DMS79 treated with DMSO at 0.1 percent for 48 hours (cell line): ENCODE results near the gene ZMIZ1.

Experiments
- DNase-seq: peaks from one replicate; lab custom pipeline; 2025; lab: John Stamatoyannopoulos, UW

ZMIZ1 gene

DNA sequence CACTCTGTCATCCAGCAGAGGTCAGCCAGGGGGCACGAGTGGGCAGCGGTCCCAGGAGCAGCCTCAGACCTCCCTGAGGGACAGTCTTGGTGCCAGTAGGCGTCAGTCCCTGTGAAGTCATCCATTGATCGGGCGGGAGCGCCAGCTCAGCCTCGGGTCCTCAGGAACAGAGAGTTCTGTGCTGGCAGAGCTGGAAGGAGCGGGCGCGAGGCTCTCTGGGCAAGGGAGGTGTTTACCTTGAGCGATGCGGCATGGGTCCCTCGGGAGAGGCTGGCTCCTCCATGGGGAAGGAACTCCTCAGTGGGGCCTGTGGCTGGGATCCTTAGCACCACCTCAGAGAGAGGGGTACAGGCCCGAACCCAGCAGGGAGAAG, 177.4 kb downstream of the ZMIZ1 start:
- DNase-seq: no peak

DNA sequence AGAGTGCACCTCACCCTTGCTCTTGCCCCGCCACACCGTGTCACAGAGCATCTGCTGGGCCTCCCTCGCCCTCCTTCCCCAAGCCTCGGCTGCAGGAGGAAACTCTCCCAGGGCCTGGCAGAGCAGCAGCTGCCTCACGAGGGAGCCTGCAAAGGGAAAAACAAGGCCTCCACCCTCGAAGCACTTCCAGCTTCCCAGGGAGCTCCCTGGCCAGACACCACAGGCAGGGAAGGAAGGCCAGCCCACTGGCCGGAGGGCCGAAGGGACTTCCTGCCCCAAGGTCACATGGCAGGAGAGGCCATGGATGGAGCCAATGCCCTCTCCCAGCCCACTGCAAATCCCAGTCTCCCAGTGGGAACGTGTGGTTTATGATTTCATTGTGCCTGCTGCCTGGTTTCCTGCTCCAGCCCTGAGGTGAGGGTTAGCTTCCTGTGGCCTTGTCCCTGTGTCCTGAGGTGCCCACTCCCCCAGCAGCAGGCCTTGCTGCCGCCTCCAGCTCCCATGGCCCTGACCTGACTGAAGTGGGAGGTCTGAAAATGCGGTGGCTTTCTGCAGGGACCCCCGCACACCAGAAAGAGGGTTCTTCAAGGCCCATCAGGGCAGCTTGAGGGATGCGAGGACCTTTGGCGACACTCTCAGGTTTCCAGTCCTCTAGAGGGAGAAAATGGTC, 178.0 kb downstream of the ZMIZ1 start:
- no peak for DNase-seq

DNA sequence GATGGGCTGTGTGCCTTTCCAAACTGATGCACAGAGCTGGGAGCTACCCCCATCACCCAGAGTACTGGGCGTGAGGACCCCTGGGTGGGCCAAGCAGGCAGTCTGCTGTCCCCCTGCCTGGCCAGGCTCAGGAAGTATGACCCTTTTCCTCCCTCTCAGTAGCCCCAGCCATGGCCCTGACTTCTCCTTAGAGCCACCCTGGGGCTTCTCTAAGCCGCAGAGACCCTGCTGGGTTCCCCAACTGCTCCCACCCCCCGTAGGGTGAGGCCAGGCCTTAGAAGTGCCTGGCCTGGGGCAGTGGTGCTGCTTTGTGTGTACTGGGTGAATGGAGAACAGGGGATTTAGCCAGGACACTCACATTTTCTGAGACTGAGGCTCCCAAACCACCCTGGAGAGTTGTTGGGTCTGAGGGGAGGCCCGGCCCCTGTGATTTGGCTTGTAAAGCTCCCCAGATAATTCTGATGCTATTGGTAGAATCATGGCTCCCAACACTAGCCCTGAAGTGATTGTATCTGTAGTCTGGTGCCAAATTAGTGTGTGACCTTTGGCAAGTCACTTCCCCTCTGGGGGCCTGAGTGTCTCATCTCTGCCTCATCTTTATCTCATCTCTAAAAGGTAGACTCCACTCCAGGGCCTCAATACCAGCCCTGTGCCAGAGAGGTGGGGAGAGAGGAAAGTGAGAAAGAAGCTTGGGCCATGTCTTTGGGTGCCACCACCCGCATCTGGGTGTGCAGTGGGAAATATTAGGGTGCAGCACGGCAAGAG, 178.8 kb downstream of the ZMIZ1 start:
- DNase-seq: no peak

DNA sequence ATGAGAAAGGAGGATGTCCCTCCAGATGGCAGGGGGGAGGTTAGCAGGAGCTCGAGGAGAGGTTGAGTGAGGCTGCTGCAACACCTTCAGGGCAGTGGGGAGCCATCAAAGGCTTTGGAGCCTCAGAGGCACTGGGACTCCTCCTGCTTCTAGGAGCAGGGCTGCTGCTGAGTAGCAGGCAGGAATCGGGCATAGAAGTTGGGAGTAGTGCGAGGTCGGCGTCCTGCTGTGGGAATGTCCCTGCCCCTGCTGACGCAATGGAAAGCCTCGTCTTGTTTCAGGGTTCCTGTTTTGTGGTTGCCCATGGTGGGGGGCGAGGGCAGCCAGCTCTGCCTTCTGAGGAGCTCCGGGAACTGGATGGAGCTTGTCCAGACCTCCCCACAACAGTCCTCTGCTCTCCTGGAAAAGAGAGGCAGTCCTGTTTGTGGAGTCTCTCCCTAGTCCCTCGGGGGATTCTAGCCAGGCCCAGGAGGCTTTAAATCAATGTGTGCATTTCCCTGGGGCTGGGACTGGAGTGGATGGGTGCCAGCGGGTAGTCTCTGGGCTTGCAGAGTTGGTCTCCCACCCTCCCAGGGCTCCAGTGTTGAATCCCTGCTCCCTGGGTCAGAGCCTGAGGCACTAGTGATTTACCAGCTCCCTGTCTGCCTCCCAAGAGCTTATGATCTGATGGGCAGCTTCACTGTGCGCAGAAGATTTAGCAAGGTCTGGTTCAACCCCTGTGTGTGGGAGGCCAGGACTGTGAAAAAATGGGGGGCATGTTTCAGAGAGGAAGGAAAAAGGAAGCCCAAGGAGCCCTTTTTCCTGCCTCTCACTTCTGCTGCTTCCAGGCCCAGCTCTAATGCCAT, 179.8 kb downstream of the ZMIZ1 start:
- no peak for DNase-seq

DNA sequence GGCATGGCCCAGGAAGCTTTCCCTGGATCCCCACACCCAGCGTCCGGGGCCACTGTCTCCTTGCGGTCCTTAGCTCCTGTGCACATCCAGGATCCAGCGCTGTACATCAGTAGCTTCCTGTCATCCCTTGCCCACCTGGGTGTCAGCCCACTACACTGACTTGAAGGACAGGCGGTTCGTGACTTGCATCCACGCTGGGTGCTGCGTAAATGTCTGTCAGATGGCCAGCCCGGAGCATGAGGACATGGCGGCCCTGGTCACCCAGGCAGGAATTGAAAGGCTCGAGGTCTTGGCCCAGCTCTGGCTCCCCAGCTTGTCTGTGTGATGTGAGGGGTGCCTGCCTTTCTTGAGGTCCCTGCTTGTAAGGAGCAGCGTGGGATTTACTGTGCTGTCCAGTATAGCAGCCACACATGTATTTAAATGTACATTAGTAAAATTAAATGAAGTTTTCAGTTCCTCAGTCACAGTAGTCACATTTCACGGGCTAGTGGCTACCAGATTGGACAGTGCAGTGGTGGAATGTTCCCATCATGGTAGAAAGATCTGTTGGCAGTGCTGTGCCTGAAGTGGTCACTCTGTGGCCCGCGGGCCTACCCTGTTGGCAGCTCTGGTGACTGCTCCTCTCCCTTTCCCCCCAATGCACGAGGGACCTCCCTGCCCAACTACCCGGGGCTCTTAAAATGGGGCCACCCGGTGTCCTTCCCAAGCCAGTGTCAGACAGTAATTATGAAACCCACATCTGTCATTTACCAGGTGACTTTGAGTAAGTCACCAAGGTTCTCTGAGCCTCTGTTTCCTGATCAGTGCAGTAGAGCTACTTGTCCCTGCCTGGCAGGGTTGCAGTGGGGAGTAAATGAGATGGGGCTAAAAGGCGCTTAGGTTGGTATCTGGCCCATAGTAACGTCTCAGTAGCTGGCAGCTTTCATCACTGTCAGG, 180.7 kb downstream of the ZMIZ1 start:
- DNase-seq: no peak

DNA sequence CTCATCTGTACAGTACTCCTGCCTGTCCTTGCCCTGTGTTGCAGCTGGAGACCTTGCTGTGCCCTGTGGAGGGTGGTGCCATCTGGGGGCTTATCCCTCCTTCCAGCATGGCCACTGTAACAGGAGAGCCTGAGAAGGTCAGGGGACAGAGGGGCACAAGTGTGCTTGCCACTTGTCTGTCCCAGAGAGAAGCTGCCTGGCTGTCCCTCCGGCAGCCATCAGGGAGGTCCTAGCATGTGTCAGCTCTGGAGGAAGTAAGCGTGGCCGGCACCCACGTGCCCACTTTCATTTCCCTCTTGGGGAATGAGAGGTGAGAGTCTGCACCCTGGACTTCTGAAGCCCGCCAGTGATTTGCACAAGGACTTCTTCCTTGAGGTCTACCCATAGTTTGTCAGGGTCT, 181.5 kb downstream of the ZMIZ1 start:
- no peak for DNase-seq

DNA sequence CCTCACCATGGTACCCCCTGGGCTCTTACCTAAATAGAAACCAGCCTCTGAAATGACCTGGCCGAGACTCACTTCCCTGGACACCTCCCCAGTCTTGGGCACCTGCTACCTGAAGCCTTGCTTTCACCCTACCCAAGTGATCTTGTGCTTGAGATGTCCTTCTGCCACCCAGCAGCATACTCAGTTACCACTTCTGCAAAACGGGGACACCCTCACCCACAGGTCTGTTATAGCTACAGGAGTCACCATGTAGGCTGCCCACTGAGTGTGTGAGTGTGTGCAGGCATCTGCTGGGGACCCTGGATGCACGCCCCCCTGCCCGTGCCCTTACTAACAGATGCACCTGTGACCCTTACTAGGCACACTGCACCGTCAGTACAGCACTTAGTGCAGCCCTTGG, 183.7 kb downstream of the ZMIZ1 start:
- DNase-seq: no peak

DNA sequence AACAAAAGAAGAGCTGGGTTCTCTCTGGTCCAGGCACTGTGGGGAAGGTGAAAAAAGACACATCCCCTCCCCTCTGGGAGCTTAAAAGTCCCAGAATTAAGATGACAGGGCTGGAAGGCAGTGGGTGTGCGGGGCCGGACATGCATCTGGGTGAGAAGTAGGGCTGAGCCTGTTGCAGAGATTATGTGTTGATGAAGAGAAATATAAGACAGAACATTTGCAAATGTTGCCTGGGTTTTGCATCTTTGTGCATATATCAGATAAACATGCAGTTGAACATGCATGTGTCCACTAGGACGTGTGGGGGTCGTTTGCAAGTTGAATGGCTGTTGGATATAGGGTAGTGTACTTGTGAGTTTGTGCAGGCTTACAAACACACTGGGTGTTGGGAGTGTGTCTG, 184.2 kb downstream of the ZMIZ1 start:
- DNase-seq: no peak

DNA sequence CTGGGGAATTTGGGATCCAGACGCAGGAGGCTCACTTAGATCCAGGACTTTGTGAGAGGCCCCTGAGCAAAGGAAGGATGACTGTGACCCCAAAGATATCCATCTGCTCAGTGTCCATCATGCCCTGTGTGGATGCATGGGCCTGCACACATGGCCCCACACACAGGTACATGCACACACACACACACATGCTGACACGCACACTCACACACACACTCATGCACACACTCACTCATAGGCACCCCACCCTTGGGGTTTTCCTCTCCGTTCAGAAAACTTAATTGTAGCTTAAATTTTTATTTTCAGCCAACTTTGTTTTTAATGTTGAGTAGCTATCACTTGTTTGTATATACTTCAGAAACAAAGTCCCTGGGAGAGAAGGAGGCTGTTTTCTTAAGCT, 184.9 kb downstream of the ZMIZ1 start:
- no peak for DNase-seq

DNA sequence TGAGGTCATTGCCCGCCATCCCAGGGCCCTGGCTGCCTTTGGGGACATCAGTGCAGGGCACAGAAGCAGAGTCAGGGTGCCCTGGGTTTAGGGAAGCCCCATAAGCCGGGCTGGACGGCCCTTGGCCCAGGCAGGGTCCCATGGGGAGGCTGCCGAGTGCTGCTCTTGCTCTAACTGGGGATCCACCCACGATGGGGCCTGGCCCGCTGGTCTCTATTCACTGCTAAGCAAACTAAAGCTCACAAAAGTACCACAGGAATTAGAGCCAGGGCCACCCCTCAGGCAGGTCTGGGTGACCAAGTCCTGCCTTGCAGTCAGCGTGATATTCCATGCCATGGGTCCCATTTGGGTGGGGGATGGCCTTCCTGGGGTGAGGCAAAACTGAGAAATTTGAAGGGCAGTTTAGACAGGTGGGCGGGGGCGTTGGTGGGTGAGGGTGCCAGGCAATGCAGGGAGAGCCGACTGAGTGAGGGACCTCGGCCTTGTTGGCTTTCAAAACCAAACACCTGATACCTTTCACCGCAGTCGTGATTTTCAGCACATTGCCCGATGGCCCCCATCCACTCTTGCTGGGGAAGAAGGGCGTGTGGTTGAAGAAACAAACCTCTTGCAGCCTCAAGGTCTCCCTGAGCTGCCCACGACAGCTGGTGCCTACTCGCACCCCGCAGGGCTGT, 185.7 kb downstream of the ZMIZ1 start:
- no peak for DNase-seq

DNA sequence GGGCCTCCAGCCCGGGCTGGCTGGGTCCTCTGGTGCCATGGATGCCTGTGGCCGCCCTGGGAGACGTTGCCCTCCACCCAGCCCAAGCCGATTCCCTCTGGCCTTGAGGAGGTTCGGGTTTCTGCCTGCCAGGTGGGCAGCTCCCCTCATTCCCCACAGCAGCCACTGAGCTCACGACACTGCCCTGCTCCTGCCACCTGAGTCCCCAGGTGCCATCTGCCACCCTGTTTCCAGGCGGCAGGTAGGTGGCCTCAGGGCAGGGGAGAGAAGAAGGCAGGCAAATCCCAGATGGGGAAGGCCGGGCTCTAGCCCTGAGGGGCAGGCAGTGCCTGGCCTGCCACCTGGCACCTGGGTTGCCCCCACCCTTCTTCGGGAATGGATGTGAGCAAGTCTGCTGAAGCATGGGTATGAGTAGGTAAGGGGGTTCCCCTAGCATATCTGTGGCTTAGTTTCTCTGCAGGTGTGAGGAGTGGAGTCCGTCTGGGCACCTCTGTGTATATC, 186.3 kb downstream of the ZMIZ1 start:
- no peak for DNase-seq

DNA sequence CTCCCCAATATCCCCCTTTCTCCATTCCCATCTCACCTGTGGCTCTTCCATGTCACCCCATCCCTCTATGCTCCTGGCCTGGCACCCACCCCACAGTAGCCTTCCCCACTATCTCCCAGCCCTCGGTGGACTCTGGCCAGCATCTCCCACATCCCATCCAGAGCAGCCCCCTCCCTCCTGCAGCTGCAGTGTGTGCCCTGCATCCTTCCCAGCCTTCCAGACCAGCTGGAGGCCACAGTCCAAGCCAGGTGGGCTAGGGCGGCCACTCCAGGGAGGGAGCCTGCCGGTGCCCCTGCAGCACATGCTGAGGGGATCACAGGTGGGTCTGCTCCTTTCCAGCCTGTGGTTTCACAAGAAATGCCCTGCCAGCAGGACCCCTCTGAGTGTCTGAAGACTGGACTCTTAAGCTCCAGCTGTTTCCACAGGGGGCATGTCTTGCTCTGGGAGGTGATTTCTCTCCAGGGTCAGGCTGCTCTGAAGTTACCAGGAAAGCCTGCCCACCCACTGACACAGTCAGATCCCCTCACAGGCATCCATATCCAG, 187.6 kb downstream of the ZMIZ1 start:
- DNase-seq: no peak

DNA sequence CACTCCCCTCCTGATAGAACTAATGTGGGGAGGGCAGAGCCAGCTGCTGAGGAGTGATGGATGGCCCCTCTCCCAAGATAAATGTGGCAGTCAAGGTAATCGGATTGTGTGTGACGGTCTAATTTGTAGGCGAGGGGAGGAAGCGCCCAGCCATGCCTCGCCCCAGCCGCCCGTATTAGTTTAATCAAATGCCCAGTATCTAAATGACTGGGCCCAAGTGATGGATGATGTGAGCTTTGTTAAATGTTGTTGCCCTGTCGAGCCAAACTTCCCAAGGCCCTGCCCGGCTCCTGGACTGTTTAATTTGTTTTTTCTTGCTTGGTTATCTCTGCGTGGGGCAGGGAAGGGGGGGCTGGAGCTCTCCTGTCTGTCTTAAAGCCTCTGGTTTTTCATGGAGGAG, 190.1 kb downstream of the ZMIZ1 start:
- DNase-seq: no peak

DNA sequence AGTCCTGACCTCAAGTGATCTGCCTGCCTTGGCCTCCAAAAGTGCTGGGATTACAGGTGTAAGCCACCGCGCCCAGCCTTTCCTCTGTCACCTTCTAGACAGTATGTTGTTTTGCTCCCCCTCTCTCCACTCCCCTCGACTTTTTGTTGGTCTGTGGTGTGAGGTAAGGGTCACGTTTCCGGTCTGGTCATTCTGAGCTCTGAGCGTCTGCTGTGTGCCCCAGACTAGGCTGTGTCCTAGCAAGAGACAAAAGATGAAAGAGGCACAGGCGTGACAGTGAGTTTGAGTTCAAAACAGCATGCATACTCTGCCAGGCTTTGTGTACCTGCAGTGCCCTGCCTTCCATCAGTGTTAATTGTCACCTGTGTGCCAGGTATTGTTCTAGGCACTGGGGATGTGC, 191.1 kb downstream of the ZMIZ1 start:
- no peak for DNase-seq

DNA sequence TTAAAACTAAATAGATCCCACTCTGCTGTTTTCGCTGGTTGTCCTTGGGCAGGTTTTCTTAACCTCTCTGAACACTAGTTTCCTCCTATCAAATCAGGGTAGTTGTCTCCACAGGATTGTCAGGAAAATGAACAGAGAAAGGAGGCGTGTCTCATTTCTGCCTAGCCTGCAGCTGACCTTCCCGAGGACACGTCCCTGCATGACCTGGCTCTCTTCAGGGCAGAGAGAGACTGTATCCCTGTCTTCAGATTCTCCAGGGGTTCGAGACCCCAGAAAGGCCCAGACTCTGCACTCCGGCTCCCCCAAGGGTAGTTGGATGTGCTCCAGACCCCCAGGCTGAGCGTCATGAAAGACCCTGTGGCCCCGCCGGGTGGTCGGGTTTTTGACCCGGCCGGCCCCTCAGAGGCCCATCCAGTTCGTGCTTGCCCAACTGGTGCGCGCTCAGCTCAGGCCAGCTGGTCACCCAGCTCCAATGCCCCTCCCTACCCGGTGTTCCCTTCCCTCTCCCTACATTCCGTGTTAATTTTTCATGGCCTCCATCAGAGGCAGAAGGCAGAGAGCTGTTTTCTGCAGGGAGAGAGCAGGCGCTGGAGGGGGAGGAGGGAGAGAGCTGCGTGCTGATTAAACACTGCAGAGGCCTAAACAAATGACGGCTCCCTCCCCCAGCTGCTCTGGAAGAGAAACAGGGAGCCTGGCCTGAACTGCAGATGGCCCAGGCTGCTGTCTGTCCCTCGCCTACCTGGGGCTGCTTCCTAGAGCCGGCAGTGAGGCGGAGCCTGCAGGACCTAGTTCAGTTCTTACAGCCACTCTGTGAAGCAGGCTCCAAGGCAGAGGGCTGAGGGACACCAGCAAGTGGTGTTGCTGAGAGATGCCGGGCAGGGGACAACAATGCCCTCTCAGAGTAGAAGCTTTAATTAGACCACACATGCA, 192.3 kb downstream of the ZMIZ1 start:
- no peak for DNase-seq

DNA sequence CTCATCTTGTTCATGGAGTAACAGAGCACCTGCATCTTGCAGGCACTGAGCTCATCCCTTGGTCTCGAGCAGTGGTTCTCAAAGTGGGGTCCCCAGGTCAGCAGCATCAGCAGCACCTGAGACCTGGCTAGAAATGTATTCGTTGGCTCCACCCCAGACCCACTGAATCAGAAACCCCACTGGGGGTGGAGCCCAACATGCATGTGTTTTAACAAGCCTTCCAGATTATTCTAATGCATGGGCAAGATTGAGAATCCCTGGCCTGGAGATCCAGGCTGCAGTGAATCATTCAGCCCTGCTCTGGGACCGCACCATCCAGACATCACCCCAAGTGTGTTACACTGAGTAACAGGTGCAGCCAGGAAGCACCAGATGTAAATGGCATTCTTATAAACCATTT, 193.4 kb downstream of the ZMIZ1 start:
- DNase-seq: no peak

DNA sequence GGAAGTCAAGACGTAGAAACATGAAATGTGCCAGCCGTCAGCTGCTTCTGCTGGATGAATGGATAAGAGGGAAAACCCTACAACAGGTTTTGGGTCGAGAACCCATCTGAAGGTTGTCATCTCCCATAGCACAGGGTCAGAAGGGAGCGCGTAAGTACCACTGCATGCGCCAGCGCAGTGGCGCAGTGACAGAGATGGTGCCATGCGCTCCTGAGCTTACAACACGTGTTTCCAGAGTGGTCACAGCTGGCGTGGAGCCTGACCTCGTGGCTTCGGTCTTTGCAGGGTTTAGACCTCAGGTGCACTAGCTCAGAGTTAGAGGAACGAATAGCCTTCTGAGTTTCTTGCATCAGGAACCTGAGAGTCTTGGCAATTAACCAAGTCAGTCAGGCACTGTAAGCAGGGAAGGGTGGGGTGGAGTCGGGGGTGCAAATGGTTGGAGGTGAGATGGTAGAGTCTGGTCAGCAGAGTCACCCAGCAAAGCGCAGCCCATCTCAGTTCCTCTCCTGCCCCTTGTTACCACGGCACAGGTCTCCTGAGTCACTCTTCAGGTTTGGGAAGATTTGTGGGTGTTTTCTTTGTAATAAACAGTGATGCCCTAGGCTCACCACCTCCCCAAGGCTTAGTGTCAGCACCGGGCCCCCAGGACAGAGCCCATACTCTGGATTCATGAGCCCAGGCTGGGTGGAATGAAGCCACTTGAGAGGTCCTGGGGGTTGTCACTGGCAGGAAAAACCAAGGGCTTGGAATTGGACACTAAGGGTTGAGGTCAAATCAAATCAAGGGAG, 194.4 kb downstream of the ZMIZ1 start:
- DNase-seq: no peak

DNA sequence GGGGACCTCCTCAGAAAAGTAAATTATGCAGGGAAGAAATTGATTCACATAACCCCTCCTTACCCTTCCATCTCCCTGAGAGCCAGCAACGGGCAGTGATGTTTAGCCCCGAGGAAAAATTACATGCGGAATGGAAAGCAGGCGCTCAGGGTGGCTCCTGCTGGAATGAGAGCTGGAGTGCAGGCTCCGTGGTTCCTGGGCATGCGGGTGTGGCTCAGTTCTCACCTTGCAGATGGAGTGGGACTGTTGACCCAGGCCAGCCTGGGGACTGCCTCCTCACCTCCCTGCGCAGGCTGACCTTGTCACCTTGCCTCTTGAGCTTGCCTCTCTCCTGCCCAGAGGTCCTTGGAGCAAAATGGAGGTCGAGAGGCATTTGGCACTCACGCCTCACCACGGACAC, 195.2 kb downstream of the ZMIZ1 start:
- no peak for DNase-seq

DNA sequence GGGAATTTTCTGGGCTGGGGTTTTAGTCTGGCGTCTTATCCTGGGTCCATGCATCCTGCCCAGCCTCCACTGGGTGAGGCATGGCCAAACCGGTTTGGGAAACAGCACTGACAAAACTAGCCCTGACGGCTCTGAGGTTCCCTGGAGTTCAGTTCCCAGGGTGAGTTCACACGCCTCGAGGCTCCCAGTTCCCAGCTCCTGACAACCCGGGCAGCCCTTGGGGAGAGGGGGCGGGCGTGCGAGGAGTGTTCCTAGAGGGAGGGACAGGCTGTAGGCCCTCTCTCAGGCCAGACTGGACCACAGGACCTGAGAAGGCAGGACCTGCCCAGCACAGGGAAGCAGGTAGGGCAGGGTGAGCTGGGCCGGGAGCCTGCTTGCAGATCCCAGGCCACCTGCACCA, 196.2 kb downstream of the ZMIZ1 start:
- no peak for DNase-seq
